ENCODE data around the gene MAP3K8. TPM values are rescaled to one million over a fixed set of nuclear protein-coding genes. Genes with fewer than 3 reads are reported as not detected.

Gene MAP3K8
- total and polyA plus RNA-seq, 2 donors (not counting 1 experiment from before 2014, with no cell fraction given) = 97.0 to 99.2 TPM

DNA sequence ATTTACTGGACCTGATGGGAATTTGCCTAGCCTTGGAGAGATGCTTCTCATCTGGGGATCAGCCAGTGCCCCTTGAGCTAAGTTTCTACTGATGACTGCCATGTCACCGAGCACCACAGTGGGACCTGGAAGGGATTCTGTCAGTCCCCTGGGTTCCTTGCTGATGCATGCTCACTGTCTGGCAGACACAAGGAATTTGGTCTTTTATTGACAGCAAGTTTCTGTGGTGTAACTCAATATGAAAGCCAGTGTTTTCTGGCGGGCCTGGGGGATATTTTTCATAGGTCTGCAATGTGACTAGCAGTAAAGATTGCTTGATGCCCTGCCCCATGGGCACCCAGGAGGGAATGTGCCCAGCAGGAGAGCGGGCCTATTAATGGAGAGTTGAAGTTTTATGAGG lies 30.7 kb downstream of the MAP3K8 start:
- CTCF ChIA-PET = interaction anchor here (0.7 to 1.5 kb wide), 2 partner anchors 28 to 72 kb away, joined by 4 to 5 read pairs; no protein-coding TSS in a partner anchor
- H2AFZ ChIP-seq (ENCODE audit: insufficient read depth, low read depth, low read length, poor library complexity, severe bottlenecking) = no peak overlapping the region
- POLR2A ChIA-PET = no interaction called here

DNA sequence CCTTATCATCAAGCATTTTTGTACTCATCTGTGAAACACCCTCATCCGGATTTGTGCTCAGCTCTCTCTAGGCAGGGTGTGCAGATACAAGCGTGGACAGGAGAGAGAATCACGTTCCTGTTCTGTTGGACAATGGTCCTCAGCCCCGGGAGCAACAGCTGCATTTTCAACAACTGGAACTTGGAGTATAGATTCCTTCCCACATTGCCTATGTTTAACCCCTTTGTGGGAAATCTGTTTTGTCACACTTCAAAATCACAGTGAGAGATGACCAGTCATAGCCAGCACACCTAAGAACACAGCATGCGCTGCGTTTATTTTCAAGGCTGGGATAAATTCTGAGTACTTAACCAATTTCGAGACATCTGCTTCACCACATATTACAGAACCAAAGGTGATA lies 32.5 kb downstream of the MAP3K8 start:
- POLR2A ChIA-PET = no interaction called here
- TF ChIP-seq EZH2 (IDR thresholded peaks at IDR 0.05; ENCODE audit: borderline replicate concordance, insufficient read depth, low read depth, low read length, poor library complexity, severe bottlenecking) = no peak
- TF ChIP-seq, protein P1, sequence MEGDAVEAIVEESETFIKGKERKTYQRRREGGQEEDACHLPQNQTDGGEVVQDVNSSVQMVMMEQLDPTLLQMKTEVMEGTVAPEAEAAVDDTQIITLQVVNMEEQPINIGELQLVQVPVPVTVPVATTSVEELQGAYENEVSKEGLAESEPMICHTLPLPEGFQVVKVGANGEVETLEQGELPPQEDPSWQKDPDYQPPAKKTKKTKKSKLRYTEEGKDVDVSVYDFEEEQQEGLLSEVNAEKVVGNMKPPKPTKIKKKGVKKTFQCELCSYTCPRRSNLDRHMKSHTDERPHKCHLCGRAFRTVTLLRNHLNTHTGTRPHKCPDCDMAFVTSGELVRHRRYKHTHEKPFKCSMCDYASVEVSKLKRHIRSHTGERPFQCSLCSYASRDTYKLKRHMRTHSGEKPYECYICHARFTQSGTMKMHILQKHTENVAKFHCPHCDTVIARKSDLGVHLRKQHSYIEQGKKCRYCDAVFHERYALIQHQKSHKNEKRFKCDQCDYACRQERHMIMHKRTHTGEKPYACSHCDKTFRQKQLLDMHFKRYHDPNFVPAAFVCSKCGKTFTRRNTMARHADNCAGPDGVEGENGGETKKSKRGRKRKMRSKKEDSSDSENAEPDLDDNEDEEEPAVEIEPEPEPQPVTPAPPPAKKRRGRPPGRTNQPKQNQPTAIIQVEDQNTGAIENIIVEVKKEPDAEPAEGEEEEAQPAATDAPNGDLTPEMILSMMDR (IDR thresholded peaks at IDR 0.05) = no peak
- Histone ChIP-seq H3K36me3 (replicated peaks in 1 of 2; ENCODE audit: control extremely low read depth in 1 of 2, control insufficient read depth in 1 of 2, extremely low read depth in 1 of 2, insufficient read depth in 2 of 2, low read length in 1 of 2) (peaks cover 8 to 11% of the 10 kb centered on the region in 2 experiments), H3K4me2 (replicated peaks; ENCODE audit: low read depth, low read length, poor library complexity, severe bottlenecking) (no peak overlapping the region), H3K9ac (ENCODE audit: low read length) (no peak overlapping the region), H3K9me3 (ENCODE audit: control extremely low read depth in 1 of 3, control insufficient read depth in 2 of 3, insufficient read depth in 1 of 3, low read length in 2 of 3) (no peaks in the 10 kb centered on the region), H3K4me3 (ENCODE audit: control extremely low read depth in 1 of 5, extremely low read depth in 1 of 5, insufficient read depth in 1 of 5, low read depth in 2 of 5, low read length in 4 of 5) (no peak overlapping the region), H3K27ac (ENCODE audit: low read length in 2 of 2) (no peak overlapping the region), H2AFZ (ENCODE audit: insufficient read depth, low read depth, low read length, poor library complexity, severe bottlenecking) (no peak overlapping the region), H4K20me1 (ENCODE audit: control insufficient read depth, insufficient read depth, low read length, poor library complexity, severe bottlenecking) (no peaks in the 10 kb centered on the region), H3K27me3 (replicated peaks in 1 of 4; ENCODE audit: control extremely low read depth in 1 of 4, control insufficient read depth in 3 of 4, insufficient read depth in 4 of 4, low read length in 3 of 4) (no peaks in the 10 kb centered on the region), H3K79me2 (ENCODE audit: control insufficient read depth, insufficient read depth, low read length) (peaks cover 4% of the 10 kb centered on the region), H3K4me1 (ENCODE audit: control insufficient read depth in 2 of 2, insufficient read depth in 2 of 2, low read length in 2 of 2) (peaks cover 21 to 22% of the 10 kb centered on the region in 2 donors)
- Mint-ChIP-seq H3K27ac (peak overlapping the region; percentile 26), H3K9me3 (ENCODE audit: insufficient read depth) (no peaks in the 10 kb centered on the region), H3K27me3 (no peaks in the 10 kb centered on the region), H3K4me3 (no peak overlapping the region), H3K4me1 (peaks cover 33% of the 10 kb centered on the region)
- no peak for ATAC-seq (ENCODE audit: low read depth)
- CTCF ChIA-PET = interaction anchor here (1.2 to 2.0 kb wide), 4 partner anchors 11 to 65 kb away, joined by 4 to 10 read pairs (median 5); no protein-coding TSS in a partner anchor
- intact Hi-C loops (cut with micrococcal nuclease) = no loop called here
- DNase-seq = no peak
- WGBS (ENCODE audit: insufficient coverage) = 100% methylated on average over 5 of the region's 7 CpGs

More for the DNA sequence above, 30.7 kb downstream of the MAP3K8 start:
- H3K4me3 Mint-ChIP-seq = no peak overlapping the region
- H3K9me3 Mint-ChIP-seq (ENCODE audit: insufficient read depth) = no peaks in the 10 kb centered on the region
- intact Hi-C loops (cut with micrococcal nuclease) = no loop called here
- Histone ChIP-seq H3K4me1 (ENCODE audit: control insufficient read depth in 2 of 2, insufficient read depth in 2 of 2, low read length in 2 of 2) (peaks cover 21 to 22% of the 10 kb centered on the region in 2 donors), H3K9ac (ENCODE audit: low read length) (no peak overlapping the region), H3K9me3 (ENCODE audit: control extremely low read depth in 1 of 3, control insufficient read depth in 2 of 3, insufficient read depth in 1 of 3, low read length in 2 of 3) (no peaks in the 10 kb centered on the region), H3K4me3 (ENCODE audit: control extremely low read depth in 1 of 5, extremely low read depth in 1 of 5, insufficient read depth in 1 of 5, low read depth in 2 of 5, low read length in 4 of 5) (no peak overlapping the region), H3K79me2 (ENCODE audit: control insufficient read depth, insufficient read depth, low read length) (peaks cover under 1% of the 10 kb centered on the region), H3K27ac (ENCODE audit: low read length in 2 of 2) (peak overlapping the region in 1 of 2 donors; percentile 40), H3K27me3 (replicated peaks in 1 of 4; ENCODE audit: control extremely low read depth in 1 of 4, control insufficient read depth in 3 of 4, insufficient read depth in 4 of 4, low read length in 3 of 4) (no peaks in the 10 kb centered on the region), H3K4me2 (replicated peaks; ENCODE audit: low read depth, low read length, poor library complexity, severe bottlenecking) (no peak overlapping the region), H3K36me3 (replicated peaks in 1 of 2; ENCODE audit: control extremely low read depth in 1 of 2, control insufficient read depth in 1 of 2, extremely low read depth in 1 of 2, insufficient read depth in 2 of 2, low read length in 1 of 2) (peaks cover 21 to 27% of the 10 kb centered on the region in 2 experiments), H4K20me1 (ENCODE audit: control insufficient read depth, insufficient read depth, low read length, poor library complexity, severe bottlenecking) (no peaks in the 10 kb centered on the region)
- H3K4me1 Mint-ChIP-seq = peaks cover 30% of the 10 kb centered on the region
- no peaks in the 10 kb centered on the region for H3K27me3 Mint-ChIP-seq
- DNase-seq (no peak), ATAC-seq (ENCODE audit: low read depth) (no peak)
- TF ChIP-seq, protein P1 (IDR thresholded peaks at IDR 0.05) = no peak
- no peak for TF ChIP-seq EZH2 (IDR thresholded peaks at IDR 0.05; ENCODE audit: borderline replicate concordance, insufficient read depth, low read depth, low read length, poor library complexity, severe bottlenecking)
- peak overlapping the region; percentile 66 for H3K27ac Mint-ChIP-seq
- WGBS (ENCODE audit: insufficient coverage) = 100% methylated on average over 2 of the region's 3 CpGs

Data from B cell (primary cell).